Measurements from ENCODE around the gene ITGAX.

Gene ITGAX

GRCh38 chr16:31365131-31365865 lies 10.3 kb downstream of the ITGAX start:
- DNase-seq (ENCODE audit: low read depth): no peak
- no peak for TF ChIP-seq CTCF (IDR thresholded peaks at IDR 0.05; ENCODE audit: insufficient read depth, low read depth, low read length, missing control alignments)
- no peak overlapping the region for H3K4me3 ChIP-seq (ENCODE audit: low read length)

- H3K4me3 ChIP-seq (ENCODE audit: low read length): no peak overlapping the region
- no peak for DNase-seq (ENCODE audit: low read depth)
- no peak for TF ChIP-seq CTCF (IDR thresholded peaks at IDR 0.05; ENCODE audit: insufficient read depth, low read depth, low read length, missing control alignments)
Measured at GRCh38 chr16:31367853-31368252, 12.9 kb downstream of the ITGAX start.

GRCh38 chr16:31371008-31371407 lies 16.0 kb downstream of the ITGAX start:
- H3K4me3 ChIP-seq (ENCODE audit: low read length): no peak overlapping the region
- no peak for DNase-seq (ENCODE audit: low read depth)
- no peak for TF ChIP-seq CTCF (IDR thresholded peaks at IDR 0.05; ENCODE audit: insufficient read depth, low read depth, low read length, missing control alignments)

- no peak for TF ChIP-seq CTCF (IDR thresholded peaks at IDR 0.05; ENCODE audit: insufficient read depth, low read depth, low read length, missing control alignments)
- no peak for DNase-seq (ENCODE audit: low read depth)
- H3K4me3 ChIP-seq (ENCODE audit: low read length): no peak overlapping the region
Measured at GRCh38 chr16:31371619-31372484, 16.9 kb downstream of the ITGAX start.

GRCh38 chr16:31373235-31373634 lies 18.3 kb downstream of the ITGAX start:
- TF ChIP-seq CTCF (IDR thresholded peaks at IDR 0.05; ENCODE audit: insufficient read depth, low read depth, low read length, missing control alignments): no peak
- DNase-seq (ENCODE audit: low read depth): no peak
- H3K4me3 ChIP-seq (ENCODE audit: low read length): no peak overlapping the region

- H3K4me3 ChIP-seq (ENCODE audit: low read length): no peak overlapping the region
- no peak for TF ChIP-seq CTCF (IDR thresholded peaks at IDR 0.05; ENCODE audit: insufficient read depth, low read depth, low read length, missing control alignments)
- DNase-seq (ENCODE audit: low read depth): no peak
Measured at GRCh38 chr16:31375231-31375630, 20.3 kb downstream of the ITGAX start.
